Stimulated activated CD8-positive, alpha-beta memory T cell treated with anti-CD3 and anti-CD28 coated beads, Interleukin-4, amount 100 ng/mL, for 4 hours (primary cell): ENCODE data around the gene LBX1.

ENCODE experiments used
- DNase-seq, 2 donors: peaks; one replicate each; pipeline ENCODE4 v3.0.0-alpha.2; 2020; ENCODE audit warnings: low read depth in 2 of 2, low spot score in 1 of 2

Gene LBX1

GRCh38 chr10:101226491-101227428 lies 2.5 kb downstream of the LBX1 start:
- DNase-seq: no peak

GRCh38 chr10:101225846-101226421 lies 3.3 kb downstream of the LBX1 start:
- no peak for DNase-seq

- DNase-seq: no peak
Observed at GRCh38 chr10:101224910-101225823, 4.1 kb downstream of the LBX1 start.

- no peak for DNase-seq
Observed at GRCh38 chr10:101224060-101224909, 5.0 kb downstream of the LBX1 start.

- no peak for DNase-seq
Observed at GRCh38 chr10:101223274-101224059, 5.8 kb downstream of the LBX1 start.

- no peak for DNase-seq
Observed at GRCh38 chr10:101222683-101223273, 6.5 kb downstream of the LBX1 start.

- DNase-seq: no peak
Observed at GRCh38 chr10:101221963-101222531, 7.2 kb downstream of the LBX1 start.

GRCh38 chr10:101221549-101221948 lies 7.7 kb downstream of the LBX1 start:
- no peak for DNase-seq

- no peak for DNase-seq
Observed at GRCh38 chr10:101219946-101220451, 9.3 kb downstream of the LBX1 start.

- DNase-seq: no peak
Observed at GRCh38 chr10:101219139-101219945, 9.9 kb downstream of the LBX1 start.

GRCh38 chr10:101218351-101219138 lies 10.7 kb downstream of the LBX1 start:
- DNase-seq: no peak

- no peak for DNase-seq
Observed at GRCh38 chr10:101217450-101218281, 11.6 kb downstream of the LBX1 start.

GRCh38 chr10:101217044-101217425 lies 12.2 kb downstream of the LBX1 start:
- DNase-seq: no peak

GRCh38 chr10:101216207-101217043 lies 12.8 kb downstream of the LBX1 start:
- DNase-seq: no peak

- DNase-seq: no peak
Observed at GRCh38 chr10:101215397-101216206, 13.7 kb downstream of the LBX1 start.
